Natural killer cell (primary cell): ENCODE data around the gene SLC17A7. TPM values are rescaled to one million over a fixed set of nuclear protein-coding genes. Genes with fewer than 3 reads are reported as not detected.

Experiments used
- ATAC-seq, 3 donors: fragments of 150-1000 bp in 2 of 3; fragments of 200-7000 bp in 1 of 3; cut with Tn5 transposase; 1 replicate in 1 of 3; 2 replicates in 2 of 3; pipeline ENCODE4 v1.10.0; 2021; ENCODE audit warnings: mild to moderate bottlenecking in 2 of 3, moderate library complexity in 2 of 3
- DNase-seq, 2 donors: peaks; one replicate each; pipeline versions ENCODE4 v3.0.0 to v3.0.0-alpha.2; 2013 to 2021; ENCODE audit warnings: mixed read lengths in 1 of 2
- H3K27ac ChIP-seq: one replicate; pipeline ENCODE4 v1.5.1; 2013; ENCODE audit warnings: mild to moderate bottlenecking, low read length
- H3K27me3 ChIP-seq: one replicate; pipeline ENCODE4 v1.6.1; 2013; ENCODE audit warnings: low read length; ENCODE audit not compliant: control insufficient read depth, insufficient read depth
- H3K36me3 ChIP-seq: one replicate; pipeline ENCODE4 v1.6.1; 2013; ENCODE audit warnings: low read length; ENCODE audit not compliant: control insufficient read depth, insufficient read depth
- H3K4me1 ChIP-seq: one replicate; pipeline ENCODE4 v1.6.1; 2013; ENCODE audit warnings: low read length; ENCODE audit not compliant: control insufficient read depth, insufficient read depth
- H3K4me3 ChIP-seq: one replicate; pipeline ENCODE4 v1.5.1; 2013; ENCODE audit warnings: low read length
- H3K9me3 ChIP-seq: one replicate; pipeline ENCODE4 v1.6.1; 2013; ENCODE audit warnings: low read length; ENCODE audit not compliant: control insufficient read depth, insufficient read depth
- H3K27ac Mint-ChIP-seq, 2 donors: one replicate each; pipeline ENCODE4 v1.8.0; 2022; ENCODE audit warnings: mild to moderate bottlenecking in 2 of 2, mixed read lengths in 2 of 2, moderate library complexity in 1 of 2
- H3K27me3 Mint-ChIP-seq, 2 donors: one replicate each; pipeline ENCODE4 v1.8.0; 2022; ENCODE audit warnings: low read depth in 2 of 2, mixed read lengths in 2 of 2
- H3K36me3 Mint-ChIP-seq: one replicate; pipeline ENCODE4 v1.8.0; 2022; ENCODE audit warnings: mixed read lengths
- H3K4me1 Mint-ChIP-seq, 2 donors: one replicate each; pipeline ENCODE4 v1.8.0; 2022; ENCODE audit warnings: mixed read lengths in 2 of 2
- H3K4me3 Mint-ChIP-seq: one replicate; pipeline ENCODE4 v1.8.0; 2022; ENCODE audit warnings: mild to moderate bottlenecking, moderate library complexity, mixed read lengths
- H3K9me3 Mint-ChIP-seq, 2 donors: one replicate each; pipeline ENCODE4 v1.8.0; 2022; ENCODE audit warnings: mixed read lengths in 2 of 2
- WGBS: methylation state at CpG from one replicate; pipeline ENCODE4 v1.1.7; 2013; ENCODE audit warnings: missing lambda C conversion rate; ENCODE audit not compliant: insufficient coverage; 5-methylcytosine and 5-hydroxymethylcytosine counted together
- intact Hi-C: fragments of 100-400 bp; cut with micrococcal nuclease; formaldehyde crosslinking; loops from one replicate; pipeline ENCODE4 v1.14.2; 2022
- total RNA-seq, 4 donors: library from RNA; stranded (reverse); fragments of 120-200 nt in 1 of 4; gene quantifications; one replicate each; pipeline versions ENCODE4 v1.2.3 to v1.2.4, GENCODE V29; 2013 to 2022
- TF ChIP-seq, protein P1 (sequence below): fragments of 200-600 bp; IDR thresholded peaks from one replicate; pipeline ENCODE4 v1.8.0; 2022; ENCODE audit warnings: antibody characterized with exemption

SLC17A7 gene
- total RNA-seq, 3 donors from 2014 or later (not counting 1 experiment from before 2014, with no cell fraction given): not detected

DNA sequence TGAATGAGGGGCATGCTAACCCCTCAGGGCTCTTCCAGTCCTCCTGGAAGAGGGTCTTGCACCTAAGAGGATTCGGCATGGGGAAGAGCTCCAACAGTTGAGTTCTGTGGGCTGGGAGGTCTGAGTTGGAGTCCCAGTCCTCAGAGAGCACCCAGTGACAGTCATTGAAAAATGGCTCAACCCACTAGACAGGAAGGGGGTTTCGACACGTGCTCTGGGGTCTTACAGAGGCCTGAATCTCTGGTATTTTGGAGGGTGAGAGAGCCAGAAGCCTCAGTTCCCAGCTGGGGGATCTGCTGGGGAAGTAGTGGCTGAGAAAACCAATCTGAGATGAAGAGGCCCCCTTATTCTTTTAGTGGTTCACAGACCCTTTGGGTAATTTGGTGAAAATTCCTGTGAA, 27.1 kb downstream of the SLC17A7 start:
- no peak overlapping the region for H3K4me3 ChIP-seq
- H3K27ac ChIP-seq: no peak overlapping the region
- intact Hi-C loops: no loop called here
- peaks cover 8% of the 10 kb centered on the region for H3K27me3 ChIP-seq
- no peaks in the 10 kb centered on the region for H3K36me3 ChIP-seq
- no peak overlapping the region for H3K4me3 Mint-ChIP-seq
- TF ChIP-seq, protein P1, sequence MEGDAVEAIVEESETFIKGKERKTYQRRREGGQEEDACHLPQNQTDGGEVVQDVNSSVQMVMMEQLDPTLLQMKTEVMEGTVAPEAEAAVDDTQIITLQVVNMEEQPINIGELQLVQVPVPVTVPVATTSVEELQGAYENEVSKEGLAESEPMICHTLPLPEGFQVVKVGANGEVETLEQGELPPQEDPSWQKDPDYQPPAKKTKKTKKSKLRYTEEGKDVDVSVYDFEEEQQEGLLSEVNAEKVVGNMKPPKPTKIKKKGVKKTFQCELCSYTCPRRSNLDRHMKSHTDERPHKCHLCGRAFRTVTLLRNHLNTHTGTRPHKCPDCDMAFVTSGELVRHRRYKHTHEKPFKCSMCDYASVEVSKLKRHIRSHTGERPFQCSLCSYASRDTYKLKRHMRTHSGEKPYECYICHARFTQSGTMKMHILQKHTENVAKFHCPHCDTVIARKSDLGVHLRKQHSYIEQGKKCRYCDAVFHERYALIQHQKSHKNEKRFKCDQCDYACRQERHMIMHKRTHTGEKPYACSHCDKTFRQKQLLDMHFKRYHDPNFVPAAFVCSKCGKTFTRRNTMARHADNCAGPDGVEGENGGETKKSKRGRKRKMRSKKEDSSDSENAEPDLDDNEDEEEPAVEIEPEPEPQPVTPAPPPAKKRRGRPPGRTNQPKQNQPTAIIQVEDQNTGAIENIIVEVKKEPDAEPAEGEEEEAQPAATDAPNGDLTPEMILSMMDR: no peak
- ATAC-seq (no peak), DNase-seq (no peak)
- peaks cover 20 to 22% of the 10 kb centered on the region in 2 donors for H3K27me3 Mint-ChIP-seq
- peaks cover 7 to 9% of the 10 kb centered on the region in 2 donors for H3K4me1 Mint-ChIP-seq
- H3K36me3 Mint-ChIP-seq: peaks cover under 1% of the 10 kb centered on the region
- H3K9me3 ChIP-seq: no peaks in the 10 kb centered on the region
- H3K27ac Mint-ChIP-seq: no peak overlapping the region
- H3K9me3 Mint-ChIP-seq: no peaks in the 10 kb centered on the region
- WGBS: 75% methylated on average over 3 of the region's 3 CpGs
- peaks cover 7% of the 10 kb centered on the region for H3K4me1 ChIP-seq

DNA sequence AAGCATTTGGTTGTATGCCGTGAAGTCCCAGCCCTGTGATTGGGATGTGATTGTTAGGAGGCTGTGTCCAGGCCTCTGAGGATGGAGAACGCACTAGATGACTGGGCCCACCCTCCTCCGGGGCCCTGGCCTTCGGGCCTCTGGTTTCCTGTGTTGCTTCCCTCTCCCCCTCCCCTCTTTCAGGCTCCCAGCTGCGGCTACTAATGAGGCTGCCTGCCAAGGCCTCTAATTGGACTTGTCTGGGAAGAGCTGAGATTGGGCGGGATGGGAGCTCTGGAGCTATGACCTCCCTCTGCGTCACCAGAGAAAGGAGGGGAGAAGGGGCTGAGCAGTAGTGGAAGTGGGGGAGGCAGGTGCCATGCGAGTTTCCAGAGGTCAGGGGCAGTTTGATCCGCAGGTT, 28.0 kb downstream of the SLC17A7 start:
- H3K4me3 Mint-ChIP-seq: no peak overlapping the region
- H3K4me1 ChIP-seq: peaks cover 15% of the 10 kb centered on the region

DNA sequence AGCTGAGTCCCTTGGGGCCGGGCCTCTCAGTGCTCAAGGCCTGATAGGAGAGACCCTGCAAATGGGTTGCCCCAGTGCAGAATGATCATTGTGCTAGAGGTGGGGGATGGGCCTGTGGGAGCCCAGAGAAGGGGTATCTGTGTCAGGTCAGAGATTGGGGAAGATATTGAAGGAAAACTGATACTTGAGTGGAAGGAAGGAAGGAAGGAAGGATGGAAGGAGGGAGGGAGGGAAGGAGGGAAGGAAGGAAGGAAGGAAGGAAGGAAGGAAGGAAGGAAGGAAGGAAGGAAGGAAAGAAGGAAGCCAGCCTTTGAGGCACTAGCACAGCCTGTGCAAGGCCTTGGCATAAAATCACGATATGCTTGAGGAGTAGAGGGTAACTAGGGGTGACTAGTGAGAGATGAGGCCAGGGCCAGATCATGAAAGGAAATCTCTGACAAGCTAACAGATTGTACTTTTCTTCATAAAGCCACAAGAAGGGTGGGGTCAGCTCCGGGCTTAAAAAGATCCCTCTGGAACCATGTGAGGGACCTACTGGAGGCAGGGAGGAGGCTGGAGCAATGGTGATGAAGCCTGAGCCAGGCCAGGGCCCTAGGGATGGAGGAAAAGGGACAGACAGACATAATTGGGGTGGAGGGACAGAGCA, 29.5 kb downstream of the SLC17A7 start:
- peaks cover 7 to 13% of the 10 kb centered on the region in 2 donors for H3K4me1 Mint-ChIP-seq
- Histone ChIP-seq H3K36me3 (no peaks in the 10 kb centered on the region), H3K9me3 (no peaks in the 10 kb centered on the region), H3K27ac (no peak overlapping the region), H3K4me1 (peaks cover 15% of the 10 kb centered on the region), H3K27me3 (no peaks in the 10 kb centered on the region), H3K4me3 (no peak overlapping the region)
- no peak overlapping the region for H3K4me3 Mint-ChIP-seq
- intact Hi-C loops: no loop called here
- H3K9me3 Mint-ChIP-seq: no peaks in the 10 kb centered on the region
- ATAC-seq: no peak
- peaks cover 0 to 10% of the 10 kb centered on the region in 2 donors for H3K27me3 Mint-ChIP-seq
- no peak overlapping the region for H3K27ac Mint-ChIP-seq
- no peaks in the 10 kb centered on the region for H3K36me3 Mint-ChIP-seq
- DNase-seq: no peak
- TF ChIP-seq, protein P1: no peak
- WGBS: 82% methylated on average over 3 of the region's 3 CpGs

More for the DNA sequence above, 28.0 kb downstream of the SLC17A7 start:
- Histone ChIP-seq H3K4me3 (no peak overlapping the region), H3K36me3 (no peaks in the 10 kb centered on the region), H3K27ac (no peak overlapping the region), H3K27me3 (peaks cover 3% of the 10 kb centered on the region), H3K9me3 (no peaks in the 10 kb centered on the region)
- Mint-ChIP-seq H3K27me3 (peaks cover 11 to 14% of the 10 kb centered on the region in 2 donors), H3K27ac (no peak overlapping the region), H3K4me1 (peaks cover 7 to 13% of the 10 kb centered on the region in 2 donors), H3K36me3 (no peaks in the 10 kb centered on the region), H3K9me3 (no peaks in the 10 kb centered on the region)
- TF ChIP-seq, protein P1: no peak
- no peak for DNase-seq
- intact Hi-C loops: no loop called here
- no peak for ATAC-seq
- 78% methylated on average over 9 of the region's 9 CpGs for WGBS
